Measurements from ENCODE around the gene FNIP1.

Gene FNIP1

DNA sequence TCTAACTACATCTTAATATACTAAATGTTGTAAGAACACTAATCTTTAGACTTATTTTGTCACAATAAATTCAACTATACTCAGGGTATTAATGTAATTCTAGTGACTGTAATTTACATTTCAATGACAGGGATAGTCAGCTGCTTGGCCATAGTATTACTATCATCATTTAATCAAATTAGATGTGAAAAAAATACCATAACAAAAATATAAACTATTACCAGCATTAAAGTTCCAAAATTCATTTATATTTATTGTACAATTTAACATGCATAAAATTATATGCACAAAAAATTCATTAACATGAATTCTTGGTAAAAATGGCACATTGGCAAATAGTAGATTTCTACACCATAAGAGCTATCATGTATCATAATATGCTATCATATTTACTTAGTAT is 28.9 kb downstream of the FNIP1 start:
- Histone ChIP-seq H2BK120ac (ENCODE audit: low read depth, low read length) (no peak overlapping the region), H2AK5ac (ENCODE audit: low read length, severe bottlenecking) (no peak overlapping the region), H3K23ac (ENCODE audit: low read length in 2 of 2) (no peak overlapping the region), H3K36me3 (ENCODE audit: control insufficient read depth in 1 of 2, insufficient read depth in 2 of 2, low read depth in 1 of 2, low read length in 2 of 2) (peaks cover 6 to 25% of the 10 kb centered on the region in 2 experiments), H3K4me1 (ENCODE audit: control insufficient read depth, insufficient read depth, low read depth, low read length) (peaks cover 4% of the 10 kb centered on the region), H3K4me2 (ENCODE audit: low read length, poor library complexity, severe bottlenecking) (no peak overlapping the region), H2BK15ac (ENCODE audit: low read depth, poor library complexity, severe bottlenecking) (no peak overlapping the region), H2AFZ (ENCODE audit: low read depth, low read length) (no peak overlapping the region), H4K91ac (ENCODE audit: low read length) (no peak overlapping the region), H3K27ac (ENCODE audit: low read length, poor library complexity, severe bottlenecking) (no peak overlapping the region), H2BK5ac (ENCODE audit: low read depth, low read length, poor library complexity, severe bottlenecking) (no peak overlapping the region), H2BK12ac (ENCODE audit: low read length in 2 of 2) (no peak overlapping the region), H3K4ac (ENCODE audit: low read depth in 1 of 2, low read length in 2 of 2) (no peak overlapping the region), H3K14ac (ENCODE audit: low read length in 2 of 2) (no peak overlapping the region), H3K79me1 (replicated peaks; ENCODE audit: low read length, poor library complexity, severe bottlenecking) (peaks cover 11% of the 10 kb centered on the region), H3K9ac (ENCODE audit: low read length) (no peak overlapping the region), H3K4me3 (ENCODE audit: insufficient read depth in 1 of 2, low read depth in 1 of 2, low read length in 2 of 2) (no peak overlapping the region), H4K8ac (ENCODE audit: low read length) (no peak overlapping the region), H3K9me3 (ENCODE audit: control insufficient read depth, low read length) (no peaks in the 10 kb centered on the region), H3K18ac (ENCODE audit: low read depth in 1 of 2, low read length in 2 of 2) (no peak overlapping the region), H3K27me3 (ENCODE audit: control insufficient read depth in 1 of 2, insufficient read depth in 1 of 2, low read length in 2 of 2) (no peaks in the 10 kb centered on the region)
- no peak for DNase-seq

DNA sequence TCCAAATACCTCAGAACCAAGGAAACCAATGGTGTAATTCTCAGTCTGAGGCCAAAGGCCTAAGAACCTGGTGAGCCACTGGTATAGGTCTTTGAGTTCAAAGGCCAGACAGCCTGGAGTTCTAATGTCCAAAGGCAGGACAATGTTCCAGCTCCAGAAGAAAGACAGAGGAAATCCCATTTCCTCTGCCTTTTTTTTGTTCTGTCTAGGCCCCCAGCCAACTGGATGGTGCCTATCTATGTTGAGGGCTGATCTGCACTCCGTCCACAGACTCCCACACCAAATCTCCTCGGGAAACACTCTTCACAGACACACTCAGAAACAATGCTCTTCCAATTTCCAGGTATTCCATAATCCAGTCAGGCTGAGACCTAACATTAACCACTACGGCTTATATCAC is 30.1 kb downstream of the FNIP1 start:
- Histone ChIP-seq H3K9me3 (ENCODE audit: control insufficient read depth, low read length) (no peaks in the 10 kb centered on the region), H3K4me3 (ENCODE audit: insufficient read depth in 1 of 2, low read depth in 1 of 2, low read length in 2 of 2) (no peak overlapping the region), H3K36me3 (ENCODE audit: control insufficient read depth in 1 of 2, insufficient read depth in 2 of 2, low read depth in 1 of 2, low read length in 2 of 2) (peaks cover 6 to 31% of the 10 kb centered on the region in 2 experiments), H3K23ac (ENCODE audit: low read length in 2 of 2) (no peak overlapping the region), H2BK5ac (ENCODE audit: low read depth, low read length, poor library complexity, severe bottlenecking) (no peak overlapping the region), H2AFZ (ENCODE audit: low read depth, low read length) (no peak overlapping the region), H2BK120ac (ENCODE audit: low read depth, low read length) (no peak overlapping the region), H3K14ac (ENCODE audit: low read length in 2 of 2) (no peak overlapping the region), H4K8ac (ENCODE audit: low read length) (no peak overlapping the region), H3K4me2 (ENCODE audit: low read length, poor library complexity, severe bottlenecking) (no peak overlapping the region), H2AK5ac (ENCODE audit: low read length, severe bottlenecking) (no peak overlapping the region), H3K4me1 (ENCODE audit: control insufficient read depth, insufficient read depth, low read depth, low read length) (peaks cover 4% of the 10 kb centered on the region), H3K4ac (ENCODE audit: low read depth in 1 of 2, low read length in 2 of 2) (no peak overlapping the region), H2BK12ac (ENCODE audit: low read length in 2 of 2) (no peak overlapping the region), H3K27ac (ENCODE audit: low read length, poor library complexity, severe bottlenecking) (no peak overlapping the region), H4K91ac (ENCODE audit: low read length) (no peak overlapping the region), H3K27me3 (ENCODE audit: control insufficient read depth in 1 of 2, insufficient read depth in 1 of 2, low read length in 2 of 2) (no peaks in the 10 kb centered on the region), H3K18ac (ENCODE audit: low read depth in 1 of 2, low read length in 2 of 2) (no peak overlapping the region), H2BK15ac (ENCODE audit: low read depth, poor library complexity, severe bottlenecking) (no peak overlapping the region), H3K9ac (ENCODE audit: low read length) (no peak overlapping the region), H3K79me1 (replicated peaks; ENCODE audit: low read length, poor library complexity, severe bottlenecking) (peaks cover 11% of the 10 kb centered on the region)
- DNase-seq = no peak
- 98% methylated on average over 3 of the region's 3 CpGs for WGBS

DNA sequence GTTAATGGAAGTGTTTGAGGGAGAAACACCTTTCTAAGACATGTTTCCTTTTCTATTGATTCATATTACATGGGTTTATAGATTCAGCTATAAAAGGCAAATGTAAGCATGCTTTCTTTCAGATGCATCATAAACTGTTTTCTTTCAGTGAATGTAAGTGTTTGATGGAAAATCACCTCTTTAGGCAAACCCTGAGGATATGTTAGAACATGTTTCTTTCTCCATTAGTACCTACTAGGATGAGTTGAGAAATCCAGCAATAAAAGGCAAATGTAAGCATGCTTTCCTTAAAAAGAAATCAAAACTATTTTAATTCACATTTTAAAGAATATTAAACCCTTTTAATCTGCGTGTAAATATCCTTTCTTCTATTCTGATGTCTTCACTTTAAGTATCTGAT is 31.6 kb downstream of the FNIP1 start:
- H3K18ac ChIP-seq (ENCODE audit: low read depth in 1 of 2, low read length in 2 of 2) = no peak overlapping the region
- no peak overlapping the region for H2BK15ac ChIP-seq (ENCODE audit: low read depth, poor library complexity, severe bottlenecking)
- H3K79me1 ChIP-seq (replicated peaks; ENCODE audit: low read length, poor library complexity, severe bottlenecking) = peaks cover 11% of the 10 kb centered on the region
- H2AFZ ChIP-seq (ENCODE audit: low read depth, low read length) = no peak overlapping the region
- H2BK5ac ChIP-seq (ENCODE audit: low read depth, low read length, poor library complexity, severe bottlenecking) = no peak overlapping the region
- no peak overlapping the region for H3K4me2 ChIP-seq (ENCODE audit: low read length, poor library complexity, severe bottlenecking)
- H3K36me3 ChIP-seq (ENCODE audit: control insufficient read depth in 1 of 2, insufficient read depth in 2 of 2, low read depth in 1 of 2, low read length in 2 of 2) = peaks cover 6 to 31% of the 10 kb centered on the region in 2 experiments
- H2BK12ac ChIP-seq (ENCODE audit: low read length in 2 of 2) = no peak overlapping the region
- peaks cover 4% of the 10 kb centered on the region for H3K4me1 ChIP-seq (ENCODE audit: control insufficient read depth, insufficient read depth, low read depth, low read length)
- no peak overlapping the region for H3K4ac ChIP-seq (ENCODE audit: low read depth in 1 of 2, low read length in 2 of 2)
- DNase-seq = no peak
- no peak overlapping the region for H3K4me3 ChIP-seq (ENCODE audit: insufficient read depth in 1 of 2, low read depth in 1 of 2, low read length in 2 of 2)
- no peak overlapping the region for H3K9ac ChIP-seq (ENCODE audit: low read length)
- WGBS = 100% methylated on average over 1 of the region's 1 CpG
- no peak overlapping the region for H4K91ac ChIP-seq (ENCODE audit: low read length)
- no peak overlapping the region for H2BK120ac ChIP-seq (ENCODE audit: low read depth, low read length)
- no peaks in the 10 kb centered on the region for H3K27me3 ChIP-seq (ENCODE audit: control insufficient read depth in 1 of 2, insufficient read depth in 1 of 2, low read length in 2 of 2)
- H3K14ac ChIP-seq (ENCODE audit: low read length in 2 of 2) = no peak overlapping the region
- H2AK5ac ChIP-seq (ENCODE audit: low read length, severe bottlenecking) = no peak overlapping the region
- no peak overlapping the region for H3K27ac ChIP-seq (ENCODE audit: low read length, poor library complexity, severe bottlenecking)
- H3K9me3 ChIP-seq (ENCODE audit: control insufficient read depth, low read length) = no peaks in the 10 kb centered on the region
- H3K23ac ChIP-seq (ENCODE audit: low read length in 2 of 2) = no peak overlapping the region
- H4K8ac ChIP-seq (ENCODE audit: low read length) = no peak overlapping the region

DNA sequence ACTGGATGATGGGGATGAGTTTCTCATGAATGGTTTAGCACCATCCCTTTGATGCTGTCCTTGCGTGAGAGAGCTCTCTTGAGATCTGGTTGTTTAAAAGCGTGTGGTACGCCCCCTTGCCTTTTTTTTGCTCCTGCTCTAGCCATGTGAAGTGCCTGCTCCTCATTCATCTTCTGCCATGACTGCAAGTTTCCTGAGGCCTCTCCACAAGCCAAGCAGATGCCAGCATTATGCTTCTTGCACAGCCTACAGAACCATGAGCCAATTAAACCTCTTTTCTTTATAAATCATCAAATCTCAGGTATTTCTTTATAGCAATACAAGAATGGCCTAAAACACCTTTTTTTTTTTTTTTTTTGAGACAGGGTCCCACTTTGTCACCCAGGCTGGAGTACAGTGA is 32.8 kb downstream of the FNIP1 start:
- H3K4me1 ChIP-seq (ENCODE audit: control insufficient read depth, insufficient read depth, low read depth, low read length) = peaks cover 4% of the 10 kb centered on the region
- no peak overlapping the region for H2BK15ac ChIP-seq (ENCODE audit: low read depth, poor library complexity, severe bottlenecking)
- no peak overlapping the region for H2BK120ac ChIP-seq (ENCODE audit: low read depth, low read length)
- H3K27ac ChIP-seq (ENCODE audit: low read length, poor library complexity, severe bottlenecking) = no peak overlapping the region
- no peak overlapping the region for H4K8ac ChIP-seq (ENCODE audit: low read length)
- no peak overlapping the region for H3K14ac ChIP-seq (ENCODE audit: low read length in 2 of 2)
- WGBS = 98% methylated on average over 3 of the region's 3 CpGs
- H3K4me3 ChIP-seq (ENCODE audit: insufficient read depth in 1 of 2, low read depth in 1 of 2, low read length in 2 of 2) = no peak overlapping the region
- no peak for DNase-seq
- no peak overlapping the region for H3K23ac ChIP-seq (ENCODE audit: low read length in 2 of 2)
- H4K91ac ChIP-seq (ENCODE audit: low read length) = no peak overlapping the region
- peaks cover 11% of the 10 kb centered on the region for H3K79me1 ChIP-seq (replicated peaks; ENCODE audit: low read length, poor library complexity, severe bottlenecking)
- no peaks in the 10 kb centered on the region for H3K9me3 ChIP-seq (ENCODE audit: control insufficient read depth, low read length)
- no peak overlapping the region for H3K4me2 ChIP-seq (ENCODE audit: low read length, poor library complexity, severe bottlenecking)
- no peak overlapping the region for H2BK12ac ChIP-seq (ENCODE audit: low read length in 2 of 2)
- H2BK5ac ChIP-seq (ENCODE audit: low read depth, low read length, poor library complexity, severe bottlenecking) = no peak overlapping the region
- H3K18ac ChIP-seq (ENCODE audit: low read depth in 1 of 2, low read length in 2 of 2) = no peak overlapping the region
- H3K4ac ChIP-seq (ENCODE audit: low read depth in 1 of 2, low read length in 2 of 2) = no peak overlapping the region
- H3K27me3 ChIP-seq (ENCODE audit: control insufficient read depth in 1 of 2, insufficient read depth in 1 of 2, low read length in 2 of 2) = no peaks in the 10 kb centered on the region
- H3K36me3 ChIP-seq (ENCODE audit: control insufficient read depth in 1 of 2, insufficient read depth in 2 of 2, low read depth in 1 of 2, low read length in 2 of 2) = peaks cover 6 to 31% of the 10 kb centered on the region in 2 experiments
- H2AFZ ChIP-seq (ENCODE audit: low read depth, low read length) = no peak overlapping the region
- H3K9ac ChIP-seq (ENCODE audit: low read length) = no peak overlapping the region
- H2AK5ac ChIP-seq (ENCODE audit: low read length, severe bottlenecking) = no peak overlapping the region

Data from mesenchymal stem cell (in vitro differentiated cells and primary cell).